GM21786 (cell line): ENCODE results near the gene TUT7.
A peak's percentile ranks its signal among the peaks of the same experiment; 100 is the strongest.

Experiments used
- ATAC-seq: cut with Tn5 transposase; IDR thresholded peaks from one replicate; pipeline ENCODE4 v1.9.1; 2021; ENCODE audit not compliant: unreplicated experiment

The TUT7 gene

DNA sequence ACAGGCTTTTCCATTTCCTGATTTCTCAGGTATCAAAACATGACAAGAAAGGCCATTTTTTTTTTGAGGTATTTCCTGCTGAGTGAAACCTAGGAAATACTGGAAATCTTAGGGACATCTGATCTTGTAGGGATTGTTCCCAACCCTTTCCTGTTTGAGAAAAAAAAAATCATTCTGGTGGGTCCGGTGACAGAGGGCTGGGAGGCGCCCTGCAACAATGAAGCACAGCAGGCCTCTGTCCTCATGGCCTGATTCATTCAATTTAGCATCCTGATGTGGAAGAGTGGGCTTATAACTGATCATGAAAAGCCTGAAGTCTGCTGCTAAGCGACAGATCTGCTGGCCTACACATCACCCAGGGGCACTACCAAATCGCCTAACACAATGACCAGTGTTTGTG is 91.7 kb downstream of the TUT7 start:
- ATAC-seq: no peak

DNA sequence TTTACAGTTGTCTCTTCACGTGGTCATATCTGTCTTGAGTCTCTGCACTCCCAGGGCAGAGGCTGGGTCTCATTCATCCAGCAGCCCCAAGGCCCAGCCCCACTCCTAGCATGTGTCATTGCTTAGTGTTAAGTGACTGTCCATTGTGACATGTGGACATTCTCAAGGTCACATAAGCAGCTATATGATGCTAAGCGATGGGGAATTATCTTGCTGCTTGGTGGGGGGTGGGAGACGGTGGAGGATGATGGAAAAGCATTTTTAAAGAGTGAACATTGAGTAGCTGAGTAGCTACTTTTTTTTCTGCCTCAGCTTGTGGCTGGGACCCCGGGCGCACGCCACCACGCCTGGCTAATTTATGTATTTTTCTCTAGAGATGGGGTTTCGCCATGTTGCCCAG is 94.7 kb downstream of the TUT7 start, which contains the start of gene C9orf153:
Gene C9orf153, minus strand, starts transcription at position 101 of the 400 bp plus-strand sequence. CDS start 30,054 bp downstream, outside the sequence.
- ATAC-seq: no peak

GRCh38 chr9:86257391-86257790 is 96.8 kb downstream of the TUT7 start:
- ATAC-seq: no peak

- no peak for ATAC-seq
Measured at GRCh38 chr9:86256653-86257052, 97.6 kb downstream of the TUT7 start.

DNA sequence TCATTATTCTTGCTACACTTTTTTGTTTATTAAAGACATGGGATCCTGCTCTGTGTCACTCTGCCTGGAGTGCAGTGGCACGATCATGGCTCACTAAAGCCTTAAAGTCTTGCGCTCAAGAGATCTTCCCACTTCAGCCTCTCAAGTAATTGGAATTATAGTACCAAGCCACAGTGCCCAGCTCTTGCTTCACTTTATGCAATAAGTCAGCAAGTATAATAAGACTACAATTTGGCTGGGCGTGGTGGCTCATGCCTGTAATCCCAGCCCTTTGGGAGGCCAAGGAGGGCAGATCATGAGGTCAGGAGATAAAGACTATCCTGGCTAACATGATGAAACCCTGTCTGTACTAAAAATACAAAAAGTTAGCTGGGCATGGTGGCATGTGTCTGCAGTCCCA is 100.6 kb downstream of the TUT7 start:
- ATAC-seq: no peak

DNA sequence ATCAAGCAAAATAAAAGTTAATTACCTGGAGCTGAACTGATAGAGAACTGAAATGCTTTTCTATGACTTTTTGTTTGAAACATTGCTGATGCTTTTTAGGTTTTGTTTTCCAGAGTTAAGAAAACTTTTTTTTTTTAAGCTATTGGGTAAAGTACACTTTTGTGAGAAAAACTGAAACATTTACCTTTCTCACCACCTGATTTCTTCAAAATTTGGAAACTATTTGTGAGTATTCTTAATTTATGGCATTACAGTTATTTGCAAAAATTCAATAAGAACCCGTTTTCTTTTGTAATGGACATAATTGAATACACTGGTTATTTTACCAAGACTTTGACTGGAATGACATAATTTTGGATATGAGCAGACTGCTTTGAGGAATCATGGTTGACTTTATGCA is 101.3 kb downstream of the TUT7 start:
- ATAC-seq: no peak

- ATAC-seq: no peak
Measured at GRCh38 chr9:86250123-86250522, 104.1 kb downstream of the TUT7 start.

- ATAC-seq: no peak
Measured at GRCh38 chr9:86248746-86249145, 105.5 kb downstream of the TUT7 start.

DNA sequence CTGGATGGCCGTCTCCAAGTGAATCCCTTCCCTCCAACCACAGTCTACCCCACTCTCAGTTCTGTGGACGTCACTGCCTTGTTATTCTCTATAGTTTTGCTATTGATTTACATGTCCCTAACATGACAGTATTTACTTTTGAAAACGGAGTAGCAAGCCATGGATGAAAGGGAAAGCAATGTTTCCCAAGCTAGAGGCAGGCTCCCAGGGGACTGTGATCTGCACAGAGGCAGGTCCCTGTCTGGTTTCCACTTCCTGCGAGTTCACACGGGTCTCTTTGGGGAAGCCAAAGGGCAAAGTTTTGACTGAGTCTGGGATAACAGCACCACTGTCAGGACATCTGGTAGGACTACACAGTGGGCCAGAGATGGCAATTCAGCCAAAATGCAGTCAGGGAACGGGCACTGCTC is 107.5 kb downstream of the TUT7 start:
- peak; percentile 99 for ATAC-seq

GRCh38 chr9:86242071-86242470 is 112.1 kb downstream of the TUT7 start:
- ATAC-seq: no peak

GRCh38 chr9:86241216-86241615 is 113.0 kb downstream of the TUT7 start:
- ATAC-seq: no peak

- no peak for ATAC-seq
Measured at GRCh38 chr9:86238861-86239770, 115.1 kb downstream of the TUT7 start.
